Keratinocyte (primary cell): ENCODE results near the gene HBP1.

Experiments
- EZH2 ChIP-seq: IDR thresholded peaks from one replicate; pipeline ENCODE4 v1.6.1; 2012; ENCODE audit warnings: inconsistent platforms, mild to moderate bottlenecking, low read length, moderate library complexity
- TF ChIP-seq, protein P1 (sequence below), 3 experiments: IDR thresholded peaks in 1 of 3; conservative IDR thresholded peaks in 1 of 3; optimal IDR thresholded peaks in 1 of 3; 2 replicates in 2 of 3; 3 replicates in 1 of 3; pipeline versions ENCODE3 to v1.5.1; 2011; ENCODE audit warnings: low read length in 3 of 3, mild to moderate bottlenecking in 3 of 3, moderate library complexity in 2 of 3, control low read depth in 1 of 3, inconsistent platforms in 1 of 3; ENCODE audit not compliant: insufficient read depth in 2 of 3; ENCODE audit errors: extremely low read depth in 1 of 3

GRCh38 chr7:107149863-107150262 is 18.9 kb upstream of the HBP1 start:
- TF ChIP-seq, protein P1, sequence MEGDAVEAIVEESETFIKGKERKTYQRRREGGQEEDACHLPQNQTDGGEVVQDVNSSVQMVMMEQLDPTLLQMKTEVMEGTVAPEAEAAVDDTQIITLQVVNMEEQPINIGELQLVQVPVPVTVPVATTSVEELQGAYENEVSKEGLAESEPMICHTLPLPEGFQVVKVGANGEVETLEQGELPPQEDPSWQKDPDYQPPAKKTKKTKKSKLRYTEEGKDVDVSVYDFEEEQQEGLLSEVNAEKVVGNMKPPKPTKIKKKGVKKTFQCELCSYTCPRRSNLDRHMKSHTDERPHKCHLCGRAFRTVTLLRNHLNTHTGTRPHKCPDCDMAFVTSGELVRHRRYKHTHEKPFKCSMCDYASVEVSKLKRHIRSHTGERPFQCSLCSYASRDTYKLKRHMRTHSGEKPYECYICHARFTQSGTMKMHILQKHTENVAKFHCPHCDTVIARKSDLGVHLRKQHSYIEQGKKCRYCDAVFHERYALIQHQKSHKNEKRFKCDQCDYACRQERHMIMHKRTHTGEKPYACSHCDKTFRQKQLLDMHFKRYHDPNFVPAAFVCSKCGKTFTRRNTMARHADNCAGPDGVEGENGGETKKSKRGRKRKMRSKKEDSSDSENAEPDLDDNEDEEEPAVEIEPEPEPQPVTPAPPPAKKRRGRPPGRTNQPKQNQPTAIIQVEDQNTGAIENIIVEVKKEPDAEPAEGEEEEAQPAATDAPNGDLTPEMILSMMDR (optimal IDR thresholded peaks at IDR 0.05 in 1 of 3, IDR thresholded peaks at IDR 0.05 in 1 of 3, conservative IDR thresholded peaks at IDR 0.05 in 1 of 3; ENCODE audit: extremely low read depth in 1 of 3, insufficient read depth in 2 of 3, low read length in 3 of 3): no peak
- TF ChIP-seq EZH2: no peak
